DND-41 (cell line): Measurements from ENCODE around the gene PWWP2B.

ENCODE experiments used
- CTCF ChIP-seq: IDR thresholded peaks from 2 replicates; pipeline ENCODE4 v1.5.1; 2012; ENCODE audit warnings: borderline replicate concordance, low read length, moderate library complexity, mild to moderate bottlenecking; ENCODE audit not compliant: poor library complexity, severe bottlenecking; ENCODE audit errors: extremely low read depth
- EZH2 ChIP-seq: IDR thresholded peaks from 3 replicates; pipeline ENCODE4 v1.6.1; 2012; ENCODE audit warnings: borderline replicate concordance, low read depth, mild to moderate bottlenecking, moderate library complexity, low read length, inconsistent platforms; ENCODE audit not compliant: severe bottlenecking

DNA sequence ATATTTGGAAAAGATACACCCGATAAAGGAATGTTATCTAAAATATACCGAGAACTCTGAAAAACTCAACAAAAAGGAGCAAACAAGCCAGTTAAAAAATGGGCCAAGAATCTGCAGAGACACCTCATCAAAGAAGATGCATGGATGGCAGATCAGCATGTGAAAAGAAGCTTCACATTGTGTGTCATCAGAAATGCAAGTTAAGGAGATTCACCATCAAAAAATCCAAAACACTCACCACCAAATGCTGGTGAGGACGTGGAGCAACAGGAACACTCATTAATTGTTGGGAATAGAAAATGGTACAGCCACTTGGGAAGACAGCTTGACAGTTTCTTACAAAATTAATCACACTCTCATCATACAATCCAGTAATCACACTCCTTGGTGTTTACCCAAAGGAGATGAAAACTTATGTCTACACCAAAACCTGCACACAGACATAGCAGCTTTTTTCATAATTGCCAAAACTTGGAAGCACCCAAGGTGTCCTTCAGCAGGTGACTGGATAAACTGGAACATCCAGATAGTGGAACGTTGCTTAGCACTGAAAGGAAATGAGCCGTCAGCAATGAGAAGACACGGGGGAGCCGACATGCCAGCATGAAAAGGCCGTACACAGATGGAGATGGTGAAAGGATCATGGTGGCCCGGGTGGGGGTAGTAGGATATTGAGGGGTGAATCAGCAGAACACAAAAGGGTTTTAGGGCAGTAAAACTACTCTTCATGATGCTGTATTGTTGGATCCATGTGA is 27.9 kb upstream of the PWWP2B start:
- TF ChIP-seq CTCF, result no peak
- no peak for TF ChIP-seq EZH2
